Bronchial epithelial cell (primary cell): ENCODE data around the gene PPP2R3A. TPM values are rescaled to one million over a fixed set of nuclear protein-coding genes. Genes with fewer than 3 reads are reported as not detected.

Source experiments
- DNase-seq: peaks from one replicate; pipeline ENCODE4 v3.0.0-alpha.2; 2010; ENCODE audit warnings: low read depth
- FAIRE-seq: peaks from 2 replicates; lab custom pipeline; 2011; peaks lifted over from hg19 to GRCh38; lab: Jason Lieb, UNC
- H3K27me3 ChIP-seq: 2 replicates; pipeline ENCODE4 v1.5.1; 2011; ENCODE audit warnings: low read length; ENCODE audit not compliant: control insufficient read depth, insufficient read depth
- H3K36me3 ChIP-seq: 2 replicates; pipeline ENCODE4 v1.5.1; 2011; ENCODE audit warnings: low read length; ENCODE audit not compliant: control insufficient read depth, insufficient read depth
- H3K4me3 ChIP-seq: 2 replicates; pipeline ENCODE4 v1.5.1; 2011; ENCODE audit warnings: mild to moderate bottlenecking, low read depth, low read length, control low read depth
- total RNA-seq: library from RNA; depleted of rRNA; stranded (reverse); fragments of >200 nt; gene quantifications from 2 replicates; pipeline ENCODE4 v1.2.1, GENCODE V29; 2014
- TF ChIP-seq, protein P1 (sequence below): IDR thresholded peaks from 2 replicates; pipeline ENCODE4 v1.5.1; 2011; ENCODE audit warnings: mild to moderate bottlenecking, moderate library complexity, low read length, control low read depth, inconsistent platforms; ENCODE audit not compliant: insufficient read depth, severe bottlenecking

Gene PPP2R3A, protein sequence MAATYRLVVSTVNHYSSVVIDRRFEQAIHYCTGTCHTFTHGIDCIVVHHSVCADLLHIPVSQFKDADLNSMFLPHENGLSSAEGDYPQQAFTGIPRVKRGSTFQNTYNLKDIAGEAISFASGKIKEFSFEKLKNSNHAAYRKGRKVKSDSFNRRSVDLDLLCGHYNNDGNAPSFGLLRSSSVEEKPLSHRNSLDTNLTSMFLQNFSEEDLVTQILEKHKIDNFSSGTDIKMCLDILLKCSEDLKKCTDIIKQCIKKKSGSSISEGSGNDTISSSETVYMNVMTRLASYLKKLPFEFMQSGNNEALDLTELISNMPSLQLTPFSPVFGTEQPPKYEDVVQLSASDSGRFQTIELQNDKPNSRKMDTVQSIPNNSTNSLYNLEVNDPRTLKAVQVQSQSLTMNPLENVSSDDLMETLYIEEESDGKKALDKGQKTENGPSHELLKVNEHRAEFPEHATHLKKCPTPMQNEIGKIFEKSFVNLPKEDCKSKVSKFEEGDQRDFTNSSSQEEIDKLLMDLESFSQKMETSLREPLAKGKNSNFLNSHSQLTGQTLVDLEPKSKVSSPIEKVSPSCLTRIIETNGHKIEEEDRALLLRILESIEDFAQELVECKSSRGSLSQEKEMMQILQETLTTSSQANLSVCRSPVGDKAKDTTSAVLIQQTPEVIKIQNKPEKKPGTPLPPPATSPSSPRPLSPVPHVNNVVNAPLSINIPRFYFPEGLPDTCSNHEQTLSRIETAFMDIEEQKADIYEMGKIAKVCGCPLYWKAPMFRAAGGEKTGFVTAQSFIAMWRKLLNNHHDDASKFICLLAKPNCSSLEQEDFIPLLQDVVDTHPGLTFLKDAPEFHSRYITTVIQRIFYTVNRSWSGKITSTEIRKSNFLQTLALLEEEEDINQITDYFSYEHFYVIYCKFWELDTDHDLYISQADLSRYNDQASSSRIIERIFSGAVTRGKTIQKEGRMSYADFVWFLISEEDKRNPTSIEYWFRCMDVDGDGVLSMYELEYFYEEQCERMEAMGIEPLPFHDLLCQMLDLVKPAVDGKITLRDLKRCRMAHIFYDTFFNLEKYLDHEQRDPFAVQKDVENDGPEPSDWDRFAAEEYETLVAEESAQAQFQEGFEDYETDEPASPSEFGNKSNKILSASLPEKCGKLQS (N-terminal part only)
- 4.2 and 6.1 TPM in 2 replicates for total RNA-seq

DNA sequence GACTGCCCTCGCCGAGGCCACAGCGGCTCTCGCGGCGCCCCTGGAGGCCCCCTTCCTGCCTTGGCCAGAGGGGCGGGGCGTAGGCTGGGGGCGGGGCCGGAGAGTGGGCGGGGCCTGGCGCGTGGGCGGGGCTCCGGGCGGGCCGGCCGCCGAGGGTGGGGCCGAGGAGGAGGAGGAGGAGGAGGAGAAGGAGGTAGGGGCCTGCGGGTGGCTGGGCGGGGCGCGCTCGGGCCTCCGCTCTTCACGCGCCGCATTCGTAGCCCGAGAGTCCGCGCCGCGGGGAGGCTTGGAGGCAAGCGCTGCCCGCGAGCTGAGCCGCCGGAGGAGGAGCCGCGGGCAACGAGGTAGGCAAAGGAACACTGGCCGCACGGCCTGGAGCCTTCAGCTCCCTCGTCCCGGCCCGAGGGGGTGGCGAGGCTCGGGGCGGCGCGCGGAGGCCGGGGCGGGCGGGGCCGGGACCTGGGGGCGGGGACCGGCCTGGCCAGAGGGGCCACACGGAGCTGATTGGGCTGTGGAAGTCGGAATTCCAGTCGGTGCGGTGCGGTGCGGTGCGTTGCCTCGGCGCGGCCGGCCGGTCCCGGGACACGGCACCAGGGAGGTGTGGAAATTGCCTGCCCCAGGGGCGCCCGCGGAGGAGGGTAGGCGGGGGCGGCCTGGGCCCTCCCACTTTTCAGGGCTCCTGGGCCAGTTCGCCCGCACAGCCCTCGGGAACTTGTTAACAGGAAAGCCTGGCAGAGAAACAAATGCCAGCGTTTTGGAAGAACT lies at the start of gene PPP2R3A:
Gene PPP2R3A, plus strand, starts transcription at position 223 of the 765 bp plus-strand sequence. CDS start 35,771 bp downstream, outside the sequence.
- peak; percentile 70 for DNase-seq
- Histone ChIP-seq H3K4me3 (peak within 1 kb of the TSS; percentile 66), H3K36me3 (no peaks in the 10 kb centered on the region), H3K27me3 (no peaks in the 10 kb centered on the region)
- TF ChIP-seq, protein P1, sequence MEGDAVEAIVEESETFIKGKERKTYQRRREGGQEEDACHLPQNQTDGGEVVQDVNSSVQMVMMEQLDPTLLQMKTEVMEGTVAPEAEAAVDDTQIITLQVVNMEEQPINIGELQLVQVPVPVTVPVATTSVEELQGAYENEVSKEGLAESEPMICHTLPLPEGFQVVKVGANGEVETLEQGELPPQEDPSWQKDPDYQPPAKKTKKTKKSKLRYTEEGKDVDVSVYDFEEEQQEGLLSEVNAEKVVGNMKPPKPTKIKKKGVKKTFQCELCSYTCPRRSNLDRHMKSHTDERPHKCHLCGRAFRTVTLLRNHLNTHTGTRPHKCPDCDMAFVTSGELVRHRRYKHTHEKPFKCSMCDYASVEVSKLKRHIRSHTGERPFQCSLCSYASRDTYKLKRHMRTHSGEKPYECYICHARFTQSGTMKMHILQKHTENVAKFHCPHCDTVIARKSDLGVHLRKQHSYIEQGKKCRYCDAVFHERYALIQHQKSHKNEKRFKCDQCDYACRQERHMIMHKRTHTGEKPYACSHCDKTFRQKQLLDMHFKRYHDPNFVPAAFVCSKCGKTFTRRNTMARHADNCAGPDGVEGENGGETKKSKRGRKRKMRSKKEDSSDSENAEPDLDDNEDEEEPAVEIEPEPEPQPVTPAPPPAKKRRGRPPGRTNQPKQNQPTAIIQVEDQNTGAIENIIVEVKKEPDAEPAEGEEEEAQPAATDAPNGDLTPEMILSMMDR = no peak
- no peak for FAIRE-seq

DNA sequence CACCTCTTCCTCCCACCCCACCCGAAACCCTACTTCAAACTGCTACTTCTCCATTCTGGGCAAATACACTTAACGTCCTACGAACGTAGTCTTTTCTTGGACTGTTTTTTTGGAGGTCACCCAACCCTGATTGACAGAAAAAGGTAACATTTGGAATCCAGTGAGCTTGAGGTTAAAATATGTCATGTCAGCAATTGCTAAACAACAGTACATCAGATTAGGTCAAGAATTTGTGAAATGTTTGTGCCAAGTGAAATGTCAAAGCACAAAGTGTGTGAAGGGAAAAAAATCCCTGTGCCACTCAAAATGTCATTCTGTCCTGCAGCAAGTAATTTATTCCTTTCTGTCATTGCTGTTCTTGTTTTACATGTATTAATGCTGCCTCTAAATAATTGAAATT lies 49.2 kb upstream of the PPP2R3A start:
- no peak for FAIRE-seq
- Histone ChIP-seq H3K36me3 (no peaks in the 10 kb centered on the region), H3K4me3 (no peak overlapping the region), H3K27me3 (no peaks in the 10 kb centered on the region)
- no peak for DNase-seq
- TF ChIP-seq, protein P1 = no peak

DNA sequence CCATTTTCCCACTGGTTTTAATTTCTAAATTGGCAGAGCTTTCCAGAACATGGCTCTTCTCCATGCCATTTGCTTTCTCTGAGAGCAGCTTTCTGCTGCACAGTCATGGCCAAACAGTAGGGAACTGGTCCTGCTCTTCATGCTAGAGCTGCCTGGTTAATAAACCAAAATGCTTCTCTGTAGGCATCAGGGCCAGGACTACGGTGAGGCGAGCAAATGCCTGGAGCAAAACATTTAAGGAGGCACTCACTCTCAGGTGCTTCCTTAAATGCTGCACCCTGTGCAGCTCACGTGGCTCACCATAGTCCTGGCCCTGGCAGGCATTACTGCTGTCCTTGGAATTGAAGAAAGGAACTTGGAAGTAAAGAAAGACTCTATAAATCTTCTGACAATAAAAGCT lies 48.5 kb upstream of the PPP2R3A start:
- H3K27me3 ChIP-seq = no peaks in the 10 kb centered on the region
- H3K4me3 ChIP-seq = no peak overlapping the region
- H3K36me3 ChIP-seq = no peaks in the 10 kb centered on the region
- TF ChIP-seq, protein P1 = no peak
- DNase-seq (no peak), FAIRE-seq (no peak)

DNA sequence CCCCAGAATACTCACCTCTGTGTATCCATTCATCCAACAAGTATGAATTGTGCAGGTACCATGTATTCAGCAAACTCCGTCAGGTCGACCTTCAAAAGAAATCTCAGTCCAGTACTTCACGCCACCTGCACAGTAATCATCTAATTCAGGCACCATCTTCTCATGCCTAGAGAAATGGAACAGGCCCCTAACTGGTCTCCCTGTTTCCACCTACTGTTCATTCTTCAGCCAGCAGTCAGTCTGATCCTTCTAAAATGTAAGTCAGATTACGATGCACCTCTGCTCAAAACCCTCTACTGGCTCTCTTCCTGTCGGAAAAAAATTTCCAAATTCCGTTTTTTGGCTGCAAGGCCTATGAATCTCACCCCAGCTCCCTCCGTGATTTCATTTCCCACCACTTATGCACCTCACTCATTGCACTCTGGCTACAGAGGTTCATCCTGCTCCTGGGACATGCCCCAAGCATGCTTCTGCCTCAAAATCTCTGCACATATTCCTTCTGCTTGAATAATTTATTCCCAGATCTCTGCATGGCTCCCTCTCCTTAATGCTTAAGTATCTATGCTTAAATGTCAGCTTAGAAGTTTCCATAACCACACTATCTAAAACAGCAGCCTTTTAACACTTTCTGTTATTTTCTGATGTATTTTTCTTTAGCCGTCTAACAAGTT lies 47.5 kb upstream of the PPP2R3A start:
- FAIRE-seq = no peak
- TF ChIP-seq, protein P1 = no peak
- DNase-seq = no peak
- Histone ChIP-seq H3K4me3 (no peak overlapping the region), H3K27me3 (no peaks in the 10 kb centered on the region), H3K36me3 (no peaks in the 10 kb centered on the region)

DNA sequence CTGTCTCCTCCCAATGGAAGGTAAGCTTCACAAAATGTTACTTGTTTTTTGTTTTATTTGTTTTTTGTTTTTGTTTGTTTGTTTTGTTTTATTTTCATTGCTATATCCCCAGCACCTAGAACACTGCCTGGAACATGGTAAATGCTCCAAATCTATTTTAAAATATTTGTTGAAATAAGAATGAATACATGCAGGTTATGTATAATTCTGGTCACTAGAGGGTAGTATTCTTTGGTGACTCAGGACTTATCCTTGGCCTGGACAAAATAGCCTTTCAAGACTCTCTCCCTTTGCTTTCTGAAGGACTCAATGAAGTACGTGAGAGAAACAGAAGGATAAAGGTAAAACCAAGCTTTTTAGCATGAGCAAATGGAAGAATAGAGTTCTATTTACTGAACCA lies 46.9 kb upstream of the PPP2R3A start:
- H3K27me3 ChIP-seq = no peaks in the 10 kb centered on the region
- no peaks in the 10 kb centered on the region for H3K36me3 ChIP-seq
- FAIRE-seq (no peak), DNase-seq (peak; percentile 50)
- TF ChIP-seq, protein P1 = peak; percentile 30
- no peak overlapping the region for H3K4me3 ChIP-seq
